Peyer's patch (tissue), 4 donors: ENCODE results near the gene TRMT61A. TPM values are rescaled to one million over a fixed set of nuclear protein-coding genes. Genes with fewer than 3 reads are reported as not detected.

Experiments
- DNase-seq, 3 donors: peaks; one replicate each; pipeline ENCODE4 v3.0.0-alpha.2; 2017 to 2019
- H3K27ac ChIP-seq, 4 donors: fragments of 200-600 bp; sonication (generic); one replicate each; pipeline ENCODE4 v1.5.1; 2016 to 2019
- H3K27me3 ChIP-seq, 2 donors: fragments of 200-600 bp; sonication (generic); one replicate each; pipeline ENCODE4 v1.5.1; 2019
- H3K36me3 ChIP-seq, 3 donors: fragments of 200-600 bp; sonication (generic); one replicate each; pipeline ENCODE4 v1.5.1; 2016 to 2019
- H3K4me1 ChIP-seq, 4 donors: fragments of 200-600 bp; sonication (generic); one replicate each; pipeline ENCODE4 v1.5.1; 2016 to 2019
- H3K4me3 ChIP-seq, 4 donors: fragments of 200-600 bp; sonication (generic); 1 replicate in 3 of 4; 2 replicates in 1 of 4; pipeline ENCODE4 v1.5.1; 2016 to 2019; ENCODE audit warnings: mild to moderate bottlenecking in 1 of 4
- H3K9me3 ChIP-seq, 4 donors: fragments of 200-600 bp; sonication (generic); one replicate each; pipeline ENCODE4 v1.5.1; 2016 to 2019; ENCODE audit warnings: mild to moderate bottlenecking in 1 of 4
- CTCF ChIP-seq, 6 experiments: fragments of 450-650 bp in 4 of 6; fragments of 200-600 bp in 2 of 6; sonication (generic) in 1 of 6; IDR thresholded peaks; one replicate each; pipeline ENCODE4 v1.5.1; 2017 to 2019; ENCODE audit warnings: antibody characterized with exemption in 6 of 6, mild to moderate bottlenecking in 3 of 6, moderate library complexity in 1 of 6
- POLR2A ChIP-seq, 2 donors: fragments of 450-650 bp; IDR thresholded peaks; one replicate each; pipeline ENCODE4 v1.5.1; 2017; ENCODE audit warnings: antibody characterized with exemption in 2 of 2, mild to moderate bottlenecking in 2 of 2, moderate library complexity in 2 of 2
- total RNA-seq, 4 donors: library from RNA; depleted of rRNA; stranded (reverse); fragments of >200 nt; gene quantifications; one replicate each; pipeline ENCODE4 v1.1.0, GENCODE V29; 2016

TRMT61A gene
- total RNA-seq, 4 donors from 2014 or later: 6.1 to 13.9 (median 8.7) TPM

- TF ChIP-seq POLR2A (IDR thresholded peaks at IDR 0.05) (no peak), CTCF (IDR thresholded peaks at IDR 0.05) (no peak)
- Histone ChIP-seq H3K27ac (peak overlapping the region in 2 of 4 donors; percentile 43 to 44), H3K9me3 (no peaks in the 10 kb centered on the region), H3K4me1 (peaks cover 0 to 41% (median 9%) of the 10 kb centered on the region in 4 donors), H3K36me3 (peaks cover 0 to 23% (median 0%) of the 10 kb centered on the region in 3 donors), H3K27me3 (no peaks in the 10 kb centered on the region), H3K4me3 (no peak overlapping the region)
- no peak for DNase-seq
These were observed 29.3 kb downstream of the TRMT61A start for GRCh38 chr14:103558071-103558882.

- no peak for DNase-seq
- Histone ChIP-seq H3K9me3 (no peaks in the 10 kb centered on the region), H3K27ac (no peak overlapping the region), H3K4me1 (peaks cover 0 to 54% (median 12%) of the 10 kb centered on the region in 4 donors), H3K27me3 (no peaks in the 10 kb centered on the region), H3K36me3 (peaks cover 0 to 23% (median 0%) of the 10 kb centered on the region in 3 donors), H3K4me3 (no peak overlapping the region)
- no peak for TF ChIP-seq POLR2A (IDR thresholded peaks at IDR 0.05)
- no peak for TF ChIP-seq CTCF (IDR thresholded peaks at IDR 0.05)
These were observed 30.8 kb downstream of the TRMT61A start for GRCh38 chr14:103559766-103560165.

DNA sequence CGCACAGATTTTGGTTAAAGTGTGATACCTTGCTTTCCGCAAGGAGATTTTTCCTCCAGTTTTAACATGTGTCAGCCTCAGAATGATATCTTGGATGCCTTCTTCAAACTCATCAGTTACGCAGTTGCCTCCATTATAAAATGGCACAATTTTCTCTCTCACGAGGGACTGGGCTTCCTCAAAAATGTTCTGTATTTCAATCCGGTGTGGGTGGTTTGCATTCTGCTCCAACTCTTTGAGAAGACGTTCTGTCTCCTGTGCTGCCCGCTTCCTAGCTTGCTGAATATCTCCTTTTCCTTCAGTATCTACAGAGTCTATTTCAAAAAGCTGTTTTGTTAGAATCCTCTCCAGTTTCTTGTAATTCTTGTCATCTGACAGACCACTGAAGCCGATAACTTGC lies 31.7 kb downstream of the TRMT61A start:
- DNase-seq: no peak
- H3K4me3 ChIP-seq: no peak overlapping the region
- H3K9me3 ChIP-seq: no peaks in the 10 kb centered on the region
- H3K27me3 ChIP-seq: no peaks in the 10 kb centered on the region
- H3K27ac ChIP-seq: peak overlapping the region in 2 of 4 donors; percentile 14 to 97
- peaks cover 0 to 55% (median 12%) of the 10 kb centered on the region in 4 donors for H3K4me1 ChIP-seq
- H3K36me3 ChIP-seq: peaks cover 0 to 23% (median 0%) of the 10 kb centered on the region in 3 donors
- TF ChIP-seq POLR2A (IDR thresholded peaks at IDR 0.05) (no peak), CTCF (IDR thresholded peaks at IDR 0.05) (no peak)

DNA sequence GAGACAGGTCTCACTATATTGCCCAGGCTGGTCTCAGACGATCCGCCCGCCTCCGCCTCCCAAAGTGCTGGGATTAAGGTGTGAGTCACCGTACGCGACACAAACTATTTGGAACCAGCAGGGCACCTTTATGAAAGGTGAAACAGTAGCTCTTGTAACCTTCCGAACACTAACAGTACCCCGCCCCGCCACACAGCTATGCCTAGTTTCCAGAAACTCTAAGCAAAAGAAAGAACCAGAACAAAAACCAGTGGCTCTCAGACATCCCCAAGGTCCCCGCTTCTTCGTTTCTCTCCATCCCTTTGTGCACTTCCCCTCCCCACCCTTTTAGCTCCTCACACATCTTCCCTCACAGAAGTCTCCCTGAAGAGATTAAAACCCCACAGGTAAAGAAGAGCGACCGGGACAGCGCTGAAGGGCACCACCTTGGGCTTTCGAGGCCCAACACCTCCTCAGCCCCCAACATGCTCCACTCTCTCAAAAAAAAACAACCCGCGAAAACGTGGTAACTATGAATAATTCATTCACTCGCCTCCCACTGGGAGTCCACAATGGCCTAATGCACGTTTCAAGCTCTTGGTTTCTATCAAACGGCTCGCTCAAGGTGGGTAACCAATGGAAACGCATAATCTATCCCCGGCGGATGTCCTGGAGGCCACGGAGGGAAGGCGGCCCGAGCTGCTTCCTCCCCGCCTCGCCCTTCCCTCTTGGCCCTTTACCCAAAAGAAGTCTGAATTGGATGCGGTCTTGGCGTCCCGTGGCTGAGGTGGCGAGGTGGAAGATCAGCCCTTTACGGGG lies 32.6 kb downstream of the TRMT61A start:
- DNase-seq: peak in 1 of 3 donors; percentile 23
- Histone ChIP-seq H3K27ac (peak overlapping the region; percentile 96 to 98 (median 97)), H3K36me3 (peaks cover 0 to 23% (median 0%) of the 10 kb centered on the region in 3 donors), H3K4me3 (peak overlapping the region; percentile 90 to 100 (median 98)), H3K4me1 (peaks cover 0 to 55% (median 12%) of the 10 kb centered on the region in 4 donors), H3K9me3 (no peaks in the 10 kb centered on the region), H3K27me3 (no peaks in the 10 kb centered on the region)
- TF ChIP-seq CTCF (IDR thresholded peaks at IDR 0.05) (no peak), POLR2A (IDR thresholded peaks at IDR 0.05) (no peak)

DNA sequence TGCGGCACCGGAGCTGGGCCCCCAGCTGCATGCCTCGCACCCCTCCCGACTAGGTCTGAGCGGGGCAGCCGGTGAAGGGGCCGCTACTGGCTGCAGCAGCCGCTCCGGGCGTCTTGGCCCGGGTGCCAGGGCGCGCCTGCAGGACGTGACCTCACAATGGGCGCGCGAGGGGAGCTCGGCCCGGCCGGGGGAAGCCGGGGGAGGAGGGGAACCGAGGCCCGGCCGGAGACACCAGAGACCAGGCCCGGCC lies 33.1 kb downstream of the TRMT61A start:
- TF ChIP-seq POLR2A (IDR thresholded peaks at IDR 0.05) (no peak), CTCF (IDR thresholded peaks at IDR 0.05) (no peak)
- Histone ChIP-seq H3K9me3 (no peaks in the 10 kb centered on the region), H3K4me3 (peak overlapping the region; percentile 90 to 100 (median 98)), H3K27me3 (no peaks in the 10 kb centered on the region), H3K4me1 (peaks cover 0 to 55% (median 12%) of the 10 kb centered on the region in 4 donors), H3K36me3 (peaks cover 0 to 23% (median 0%) of the 10 kb centered on the region in 3 donors), H3K27ac (peak overlapping the region; percentile 96 to 98 (median 97))
- no peak for DNase-seq
